Measurements from ENCODE around the gene BMP8B. TPM values are rescaled to one million over a fixed set of nuclear protein-coding genes. Genes with fewer than 3 reads are reported as not detected.
"Not testable (repeated sequence)": the region's sequence is repeated elsewhere in the genome, so short reads cannot be mapped to it uniquely, and the experiment has no call there.

Gene BMP8B
- total and polyA plus RNA-seq, 2 of the 8 experiments (the other 6 are each of a cell fraction or from before 2014, with no cell fraction given), result 0.37 to 0.50 TPM

- H3K79me1 ChIP-seq (ENCODE audit: low read depth, low read length); H4K5ac ChIP-seq (ENCODE audit: insufficient read length, low read depth, low read length); H2BK120ac ChIP-seq (replicated peaks; ENCODE audit: low read depth, low read length); H3K4me1 ChIP-seq (replicated peaks in 1 of 4; ENCODE audit: control insufficient read depth in 3 of 4, insufficient read depth in 4 of 4, low read length in 3 of 4); H3K18ac ChIP-seq (ENCODE audit: extremely low read depth, low read length); H3K23ac ChIP-seq (ENCODE audit: insufficient read length); H2AFZ ChIP-seq (ENCODE audit: low read length); H4K91ac ChIP-seq (replicated peaks; ENCODE audit: insufficient read length, low read length); H3K79me2 ChIP-seq (ENCODE audit: control insufficient read depth in 1 of 2, insufficient read depth in 2 of 2, low read length in 2 of 2); H2BK15ac ChIP-seq (ENCODE audit: low read length); H3K4me3 ChIP-seq (ENCODE audit: extremely low read depth in 1 of 4, insufficient read depth in 2 of 4, low read depth in 3 of 4, low read length in 4 of 4); H3K27me3 ChIP-seq (replicated peaks in 1 of 4; ENCODE audit: control insufficient read depth in 3 of 4, extremely low read depth in 1 of 4, insufficient read depth in 3 of 4, low read length in 3 of 4); H3K27ac ChIP-seq (ENCODE audit: low read depth, low read length); H3K4me2 ChIP-seq (ENCODE audit: insufficient read depth in 1 of 2, low read depth in 2 of 2, low read length in 2 of 2); H3K36me3 ChIP-seq (ENCODE audit: control insufficient read depth in 2 of 4, insufficient read depth in 4 of 4, low read length in 3 of 4); CTCF ChIA-PET (ENCODE audit: partially characterized antibody); H3K9ac ChIP-seq (replicated peaks in 1 of 4; ENCODE audit: extremely low read depth in 1 of 4, low read depth in 3 of 4, low read length in 3 of 4); POLR2A ChIA-PET (ENCODE audit: partially characterized antibody); H3K4ac ChIP-seq (replicated peaks; ENCODE audit: insufficient read length, low read depth, low read length); FAIRE-seq; H2BK12ac ChIP-seq (ENCODE audit: low read depth, low read length); H4K8ac ChIP-seq (ENCODE audit: extremely low read depth, insufficient read depth, low read length); H4K20me1 ChIP-seq (replicated peaks in 1 of 2; ENCODE audit: control insufficient read depth in 1 of 2, insufficient read depth in 2 of 2, low read length in 2 of 2); H3K23me2 ChIP-seq (ENCODE audit: low read depth, low read length); H2AK5ac ChIP-seq (ENCODE audit: low read depth, low read length); H2BK5ac ChIP-seq (ENCODE audit: low read depth, low read length); H3K14ac ChIP-seq (ENCODE audit: insufficient read length); H3K56ac ChIP-seq (replicated peaks; ENCODE audit: insufficient read length, low read depth, low read length); H2BK20ac ChIP-seq (ENCODE audit: low read length); DNase-seq (ENCODE audit: low read depth in 1 of 2, low spot score in 2 of 2): not testable (repeated sequence)
- WGBS, 2 experiments (ENCODE audit: extremely low coverage in 1 of 2, insufficient coverage in 1 of 2, insufficient read length in 1 of 2, insufficient replicate concordance in 2 of 2, low coverage in 1 of 2, low lambda C conversion rate in 2 of 2, missing lambda C conversion rate in 1 of 2), result 83% methylated on average over 6 of the region's 19 CpGs; no CpG with 5 or more reads in 1 of the 2 experiments
- H3K9me3 ChIP-seq (ENCODE audit: insufficient read depth in 2 of 2, low read depth in 1 of 2, low read length in 1 of 2), result peaks cover 5 to 12% of the 10 kb centered on the region in 2 experiments; a peak in 1 of 4 replicates
These were observed 24.2 kb downstream of the BMP8B start for GRCh38 chr1:39764512-39764911.

DNA sequence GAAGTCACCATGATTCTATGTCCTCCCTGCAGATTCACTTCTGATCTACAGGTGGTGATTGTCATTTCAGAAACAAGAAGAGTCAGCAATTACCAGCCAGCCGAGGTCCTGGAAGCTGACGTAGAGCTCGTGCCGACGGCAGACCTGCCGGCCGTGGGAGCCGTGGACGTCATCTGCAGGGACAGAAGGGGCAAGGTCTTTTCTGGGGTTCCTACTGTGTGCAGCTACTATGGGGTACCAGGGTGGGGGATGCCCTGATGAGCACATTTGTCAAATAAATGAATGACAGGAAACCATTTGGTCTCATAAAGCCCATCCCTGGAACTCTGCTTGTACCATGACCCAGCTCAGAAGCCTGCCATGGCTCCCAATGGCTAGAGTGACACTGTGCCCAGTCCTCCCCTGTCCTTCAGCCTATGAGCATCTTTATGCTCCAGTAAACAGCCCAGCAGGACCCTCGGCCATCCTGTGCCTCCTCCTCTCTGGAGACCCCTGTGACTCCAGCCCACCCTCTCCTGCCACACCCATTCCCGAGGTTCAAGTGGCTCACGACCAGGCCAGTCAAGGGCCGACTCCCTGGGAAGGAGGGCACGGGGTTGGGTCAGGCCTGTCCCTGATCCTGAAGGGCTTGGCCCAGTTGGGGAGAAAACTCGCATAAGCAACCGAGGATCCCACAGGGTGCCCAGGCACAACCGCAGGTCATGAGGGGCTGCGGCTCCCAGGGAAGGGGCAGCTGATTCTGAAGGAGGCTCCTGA, 24.9 kb downstream of the BMP8B start:
- H3K4me3 ChIP-seq (ENCODE audit: extremely low read depth in 1 of 4, insufficient read depth in 2 of 4, low read depth in 3 of 4, low read length in 4 of 4); H4K8ac ChIP-seq (ENCODE audit: extremely low read depth, insufficient read depth, low read length); POLR2A ChIA-PET (ENCODE audit: partially characterized antibody); H2BK5ac ChIP-seq (ENCODE audit: low read depth, low read length); H3K27ac ChIP-seq (ENCODE audit: low read depth, low read length); H3K14ac ChIP-seq (ENCODE audit: insufficient read length); H2BK12ac ChIP-seq (ENCODE audit: low read depth, low read length); H3K4ac ChIP-seq (replicated peaks; ENCODE audit: insufficient read length, low read depth, low read length); H3K4me2 ChIP-seq (ENCODE audit: insufficient read depth in 1 of 2, low read depth in 2 of 2, low read length in 2 of 2); H4K20me1 ChIP-seq (replicated peaks in 1 of 2; ENCODE audit: control insufficient read depth in 1 of 2, insufficient read depth in 2 of 2, low read length in 2 of 2); H3K27me3 ChIP-seq (replicated peaks in 1 of 4; ENCODE audit: control insufficient read depth in 3 of 4, extremely low read depth in 1 of 4, insufficient read depth in 3 of 4, low read length in 3 of 4); H3K4me1 ChIP-seq (replicated peaks in 1 of 4; ENCODE audit: control insufficient read depth in 3 of 4, insufficient read depth in 4 of 4, low read length in 3 of 4); H2AFZ ChIP-seq (ENCODE audit: low read length); H3K79me1 ChIP-seq (ENCODE audit: low read depth, low read length); DNase-seq (ENCODE audit: low read depth in 1 of 2, low spot score in 2 of 2); H3K36me3 ChIP-seq (ENCODE audit: control insufficient read depth in 2 of 4, insufficient read depth in 4 of 4, low read length in 3 of 4); H3K23ac ChIP-seq (ENCODE audit: insufficient read length); H3K18ac ChIP-seq (ENCODE audit: extremely low read depth, low read length); CTCF ChIA-PET (ENCODE audit: partially characterized antibody); H2AK5ac ChIP-seq (ENCODE audit: low read depth, low read length); H3K56ac ChIP-seq (replicated peaks; ENCODE audit: insufficient read length, low read depth, low read length); H2BK20ac ChIP-seq (ENCODE audit: low read length); H3K23me2 ChIP-seq (ENCODE audit: low read depth, low read length); H4K91ac ChIP-seq (replicated peaks; ENCODE audit: insufficient read length, low read length); H2BK120ac ChIP-seq (replicated peaks; ENCODE audit: low read depth, low read length); H2BK15ac ChIP-seq (ENCODE audit: low read length); H4K5ac ChIP-seq (ENCODE audit: insufficient read length, low read depth, low read length); H3K9ac ChIP-seq (replicated peaks in 1 of 4; ENCODE audit: extremely low read depth in 1 of 4, low read depth in 3 of 4, low read length in 3 of 4); H3K79me2 ChIP-seq (ENCODE audit: control insufficient read depth in 1 of 2, insufficient read depth in 2 of 2, low read length in 2 of 2); FAIRE-seq: not testable (repeated sequence)
- peaks cover 5 to 12% of the 10 kb centered on the region in 2 experiments; a peak in 1 of 4 replicates for H3K9me3 ChIP-seq (ENCODE audit: insufficient read depth in 2 of 2, low read depth in 1 of 2, low read length in 1 of 2)
- WGBS, 2 experiments (ENCODE audit: extremely low coverage in 1 of 2, insufficient coverage in 1 of 2, insufficient read length in 1 of 2, insufficient replicate concordance in 2 of 2, low coverage in 1 of 2, low lambda C conversion rate in 2 of 2, missing lambda C conversion rate in 1 of 2), result 93% methylated on average over 13 of the region's 18 CpGs; no CpG with 5 or more reads in 1 of the 2 experiments
